Measurements from ENCODE around the gene TTC36.

The TTC36 gene

DNA sequence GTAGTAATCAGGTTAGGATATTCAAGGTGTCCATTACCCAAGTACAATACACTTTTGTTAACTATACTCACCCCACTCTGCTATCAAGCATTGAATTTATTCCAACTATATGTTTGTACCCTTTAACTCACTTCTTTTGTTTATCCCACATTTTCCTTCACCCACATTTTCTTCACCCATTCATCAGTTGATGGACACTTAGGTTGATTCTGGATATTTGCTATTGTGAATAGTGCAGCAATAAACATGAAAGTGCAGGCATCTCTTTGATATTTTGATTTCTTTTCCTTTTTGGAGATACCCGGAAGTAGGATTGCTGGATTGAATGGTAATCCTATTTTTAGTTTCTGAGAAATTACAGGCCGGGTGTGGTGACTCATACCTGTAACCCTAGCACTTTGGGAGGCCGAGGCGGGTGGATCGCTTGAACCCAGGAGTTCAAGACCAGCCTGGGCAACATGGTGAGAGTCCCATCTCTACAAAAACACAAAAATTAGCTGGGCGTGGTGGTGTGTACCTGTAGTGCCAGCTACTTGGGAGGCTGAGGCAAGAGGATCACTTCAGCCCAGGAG lies 10.2 kb downstream of the TTC36 start:
- no peaks in the 10 kb centered on the region for H3K4me1 ChIP-seq (ENCODE audit: control insufficient read depth, low read length)
- no peaks in the 10 kb centered on the region for H3K27me3 ChIP-seq (ENCODE audit: control insufficient read depth, low read length)
- TF ChIP-seq, protein P1, sequence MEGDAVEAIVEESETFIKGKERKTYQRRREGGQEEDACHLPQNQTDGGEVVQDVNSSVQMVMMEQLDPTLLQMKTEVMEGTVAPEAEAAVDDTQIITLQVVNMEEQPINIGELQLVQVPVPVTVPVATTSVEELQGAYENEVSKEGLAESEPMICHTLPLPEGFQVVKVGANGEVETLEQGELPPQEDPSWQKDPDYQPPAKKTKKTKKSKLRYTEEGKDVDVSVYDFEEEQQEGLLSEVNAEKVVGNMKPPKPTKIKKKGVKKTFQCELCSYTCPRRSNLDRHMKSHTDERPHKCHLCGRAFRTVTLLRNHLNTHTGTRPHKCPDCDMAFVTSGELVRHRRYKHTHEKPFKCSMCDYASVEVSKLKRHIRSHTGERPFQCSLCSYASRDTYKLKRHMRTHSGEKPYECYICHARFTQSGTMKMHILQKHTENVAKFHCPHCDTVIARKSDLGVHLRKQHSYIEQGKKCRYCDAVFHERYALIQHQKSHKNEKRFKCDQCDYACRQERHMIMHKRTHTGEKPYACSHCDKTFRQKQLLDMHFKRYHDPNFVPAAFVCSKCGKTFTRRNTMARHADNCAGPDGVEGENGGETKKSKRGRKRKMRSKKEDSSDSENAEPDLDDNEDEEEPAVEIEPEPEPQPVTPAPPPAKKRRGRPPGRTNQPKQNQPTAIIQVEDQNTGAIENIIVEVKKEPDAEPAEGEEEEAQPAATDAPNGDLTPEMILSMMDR (IDR thresholded peaks at IDR 0.05; ENCODE audit: low read depth, low read length, poor library complexity, severe bottlenecking) = no peak
- no peak for TF ChIP-seq EZH2phosphoT487 (IDR thresholded peaks at IDR 0.05; ENCODE audit: borderline replicate concordance, low read length)
- H3K4me3 ChIP-seq (ENCODE audit: low read length) = no peak overlapping the region
- no peaks in the 10 kb centered on the region for H3K36me3 ChIP-seq (ENCODE audit: control insufficient read depth, low read length)
- H3F3A ChIP-seq (ENCODE audit: control insufficient read depth, insufficient read depth) = no peaks in the 10 kb centered on the region; the same call in 1 of the 2 replicates
- H3K79me2 ChIP-seq (ENCODE audit: control insufficient read depth, low read length) = no peaks in the 10 kb centered on the region
- no peaks in the 10 kb centered on the region for H3K9me3 ChIP-seq (ENCODE audit: control insufficient read depth, insufficient read depth, low read length)
- no peak overlapping the region for H3K4me2 ChIP-seq (ENCODE audit: low read length)
- H3K9me2 ChIP-seq (replicated peaks; ENCODE audit: control insufficient read depth, low read length) = no peaks in the 10 kb centered on the region
- H3K27ac ChIP-seq (ENCODE audit: low read depth, low read length) = no peak overlapping the region
- H4K20me1 ChIP-seq (ENCODE audit: control insufficient read depth, insufficient read depth, low read depth, low read length) = no peaks in the 10 kb centered on the region

DNA sequence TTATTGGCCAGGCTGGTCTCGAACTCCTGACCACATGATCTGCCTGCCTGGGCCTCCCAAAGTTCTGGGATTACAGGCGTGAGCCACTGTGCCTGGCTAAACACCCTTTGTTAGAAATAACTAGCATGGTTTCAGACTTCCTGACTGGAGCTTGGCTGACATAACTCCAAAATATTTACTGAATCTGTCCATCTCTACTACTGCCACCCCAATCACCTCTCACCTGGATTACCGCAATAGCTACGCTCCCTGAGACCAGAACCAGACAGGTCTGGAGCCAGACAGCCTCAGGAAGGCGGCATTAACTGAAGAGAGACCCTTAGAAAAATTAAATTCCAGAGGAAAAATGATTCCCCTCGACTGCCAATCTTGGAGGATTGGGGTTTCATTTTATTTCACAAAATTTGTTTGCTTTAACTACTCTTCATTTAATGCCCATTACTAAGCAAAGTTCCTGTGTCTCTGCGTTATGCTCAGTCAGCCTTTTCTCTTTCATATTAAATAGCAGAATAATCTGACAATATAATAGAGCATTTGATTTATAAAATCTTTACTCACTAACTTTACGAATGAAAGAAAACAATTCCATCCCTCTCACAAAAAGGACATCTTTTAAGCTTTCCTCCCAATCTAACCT lies 16.9 kb downstream of the TTC36 start:
- no peak overlapping the region for H3K4me3 ChIP-seq (ENCODE audit: low read length)
- H3K27ac ChIP-seq (ENCODE audit: low read depth, low read length) = no peak overlapping the region
- no peaks in the 10 kb centered on the region; the same call in 1 of the 2 replicates for H3F3A ChIP-seq (ENCODE audit: control insufficient read depth, insufficient read depth)
- TF ChIP-seq, protein P1 (IDR thresholded peaks at IDR 0.05; ENCODE audit: low read depth, low read length, poor library complexity, severe bottlenecking) = no peak
- TF ChIP-seq EZH2phosphoT487 (IDR thresholded peaks at IDR 0.05; ENCODE audit: borderline replicate concordance, low read length) = no peak
- H3K27me3 ChIP-seq (ENCODE audit: control insufficient read depth, low read length) = no peaks in the 10 kb centered on the region
- H3K4me2 ChIP-seq (ENCODE audit: low read length) = no peak overlapping the region
- no peaks in the 10 kb centered on the region for H3K9me3 ChIP-seq (ENCODE audit: control insufficient read depth, insufficient read depth, low read length)
- H4K20me1 ChIP-seq (ENCODE audit: control insufficient read depth, insufficient read depth, low read depth, low read length) = no peaks in the 10 kb centered on the region
- no peaks in the 10 kb centered on the region for H3K79me2 ChIP-seq (ENCODE audit: control insufficient read depth, low read length)
- no peaks in the 10 kb centered on the region for H3K36me3 ChIP-seq (ENCODE audit: control insufficient read depth, low read length)
- H3K9me2 ChIP-seq (replicated peaks; ENCODE audit: control insufficient read depth, low read length) = no peaks in the 10 kb centered on the region
- no peaks in the 10 kb centered on the region for H3K4me1 ChIP-seq (ENCODE audit: control insufficient read depth, low read length)

DNA sequence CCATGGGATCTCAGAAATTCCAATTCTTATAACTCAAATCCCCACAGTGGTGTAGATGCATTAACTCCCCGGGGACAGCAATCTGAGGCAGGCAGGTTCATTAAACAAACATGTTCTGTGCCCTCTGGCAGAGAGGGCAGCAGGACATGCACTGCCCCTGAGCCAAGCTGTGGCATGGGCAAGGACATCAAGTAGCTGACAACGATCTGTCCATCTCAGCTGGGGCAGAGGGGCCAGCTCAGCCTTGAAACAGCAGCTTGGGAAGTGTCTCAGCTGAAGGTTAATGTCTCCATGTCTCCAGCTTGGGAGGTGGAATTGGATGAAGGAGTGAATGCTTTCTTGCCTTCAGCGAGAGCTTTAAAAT lies 17.4 kb downstream of the TTC36 start:
- no peaks in the 10 kb centered on the region for H3K36me3 ChIP-seq (ENCODE audit: control insufficient read depth, low read length)
- no peak overlapping the region for H3K4me2 ChIP-seq (ENCODE audit: low read length)
- no peaks in the 10 kb centered on the region; the same call in 1 of the 2 replicates for H3F3A ChIP-seq (ENCODE audit: control insufficient read depth, insufficient read depth)
- no peak overlapping the region for H3K27ac ChIP-seq (ENCODE audit: low read depth, low read length)
- TF ChIP-seq EZH2phosphoT487 (IDR thresholded peaks at IDR 0.05; ENCODE audit: borderline replicate concordance, low read length) = no peak
- TF ChIP-seq, protein P1 (IDR thresholded peaks at IDR 0.05; ENCODE audit: low read depth, low read length, poor library complexity, severe bottlenecking) = no peak
- H3K27me3 ChIP-seq (ENCODE audit: control insufficient read depth, low read length) = no peaks in the 10 kb centered on the region
- H3K9me3 ChIP-seq (ENCODE audit: control insufficient read depth, insufficient read depth, low read length) = no peaks in the 10 kb centered on the region
- no peaks in the 10 kb centered on the region for H4K20me1 ChIP-seq (ENCODE audit: control insufficient read depth, insufficient read depth, low read depth, low read length)
- no peak overlapping the region for H3K4me3 ChIP-seq (ENCODE audit: low read length)
- H3K9me2 ChIP-seq (replicated peaks; ENCODE audit: control insufficient read depth, low read length) = no peaks in the 10 kb centered on the region
- no peaks in the 10 kb centered on the region for H3K79me2 ChIP-seq (ENCODE audit: control insufficient read depth, low read length)
- no peaks in the 10 kb centered on the region for H3K4me1 ChIP-seq (ENCODE audit: control insufficient read depth, low read length)

Measured in DOHH2 (cell line).